Adipose tissue (tissue), 3 donors: ENCODE data around the gene OR51S1. TPM values are rescaled to one million over a fixed set of nuclear protein-coding genes. Genes with fewer than 3 reads are reported as not detected.
"Not testable (repeated sequence)": the region's sequence is repeated elsewhere in the genome, so short reads cannot be mapped to it uniquely, and the experiment has no call there.

Experiments
- H3K27ac ChIP-seq: one replicate; pipeline ENCODE4 v1.5.1; 2013; ENCODE audit warnings: low read depth, low read length
- WGBS, 3 donors: extraction: QIAGEN DNeasy Blood & Tissue Kit; methylation state at CpG; one replicate each; pipeline ENCODE4 v1.1.7; 2013; 5-methylcytosine and 5-hydroxymethylcytosine counted together
- polyA plus RNA-seq, 3 donors: library from polyadenylated mRNA; stranded (reverse); fragments of 200-250 nt; gene quantifications; one replicate each; pipeline ENCODE4 v1.2.3, GENCODE V29; 2013
- donor health status: healthy with polysubstance abuse.
- donor health status: Bipolar disorder and iron deficiency.
- donor health status: healthy.

Gene OR51S1
- not detected for polyA plus RNA-seq

DNA sequence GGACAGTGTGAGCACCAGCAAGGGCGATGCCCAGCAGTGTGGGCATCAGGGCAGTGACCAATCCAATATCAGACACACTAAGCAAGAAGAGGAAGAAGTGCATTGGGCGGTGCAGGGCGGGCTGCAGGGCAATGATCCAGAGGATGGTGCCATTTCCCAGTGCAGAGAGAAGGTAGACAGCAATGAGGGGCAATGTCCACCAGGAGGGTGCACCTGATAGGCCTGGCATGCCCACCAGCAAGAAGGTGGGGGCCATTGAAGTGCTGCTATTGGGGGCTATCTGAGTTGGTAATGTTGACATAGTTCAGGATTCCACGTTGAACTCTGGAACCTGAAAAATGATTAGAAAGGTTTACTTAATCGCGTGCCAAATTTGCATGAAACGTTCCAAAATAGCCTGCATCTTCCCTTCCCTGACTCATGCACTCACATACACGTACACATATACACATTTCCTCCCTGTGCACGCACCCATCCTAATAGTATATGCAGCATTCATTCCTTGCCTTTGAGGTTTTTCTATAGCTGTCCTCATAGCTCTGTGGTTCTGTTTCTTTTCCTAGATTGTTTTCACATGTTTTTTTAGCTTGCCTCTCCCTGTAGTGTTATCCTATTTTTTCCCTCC lies at the start of gene OR51S1:
TSS of gene OR51S1 (minus strand) at position 301 of the 625 bp plus-strand sequence. CDS start at position 301, 0 bp downstream.
- no peak within 1 kb of the TSS for H3K27ac ChIP-seq

GRCh38 chr11:4891996-4892640 lies 43.1 kb upstream of the OR51S1 start:
- no peak overlapping the region for H3K27ac ChIP-seq
- WGBS, 3 donors, result 80 to 88% (median 85%) methylated on average over 1 of the region's 1 CpG

More for the DNA sequence above, at the start of gene OR51S1:
- 61 to 72% (median 72%) methylated on average over 9 of the region's 9 CpGs for WGBS, 3 donors

- no peak overlapping the region for H3K27ac ChIP-seq
- 86 to 93% (median 88%) methylated on average over 2 of the region's 2 CpGs for WGBS, 3 donors
Measured at GRCh38 chr11:4890279-4890678, 41.3 kb upstream of the OR51S1 start.

GRCh38 chr11:4887591-4887990 lies 38.6 kb upstream of the OR51S1 start:
- no peak overlapping the region for H3K27ac ChIP-seq
- 0% methylated on average over 1 of the region's 1 CpG for WGBS, 3 donors

- WGBS, 3 donors, result 41 to 71% (median 52%) methylated on average over 3 of the region's 3 CpGs
- H3K27ac ChIP-seq, result no peak overlapping the region
Measured at GRCh38 chr11:4886186-4886585, 37.2 kb upstream of the OR51S1 start.

DNA sequence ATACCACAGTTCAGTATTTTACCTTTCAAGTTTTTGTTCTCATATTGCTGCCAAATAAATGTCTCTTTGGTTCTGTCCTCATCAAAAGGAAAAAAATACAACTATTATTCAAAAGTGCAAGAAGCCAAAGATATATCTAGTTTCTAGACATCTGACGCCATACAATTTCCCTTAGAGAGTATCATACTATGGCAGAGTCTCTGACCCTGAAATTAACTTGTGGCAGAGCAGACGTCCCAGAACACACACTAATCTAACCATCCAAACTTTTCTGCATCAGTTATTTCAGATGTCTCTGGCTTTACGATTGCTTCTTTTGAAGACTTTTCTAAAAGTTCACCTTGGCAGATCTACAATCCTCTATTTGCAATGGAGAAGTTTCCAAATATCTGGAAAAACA lies 35.4 kb upstream of the OR51S1 start:
- 65 to 73% (median 66%) methylated on average over 3 of the region's 3 CpGs for WGBS, 3 donors
- H3K27ac ChIP-seq, result no peak overlapping the region

DNA sequence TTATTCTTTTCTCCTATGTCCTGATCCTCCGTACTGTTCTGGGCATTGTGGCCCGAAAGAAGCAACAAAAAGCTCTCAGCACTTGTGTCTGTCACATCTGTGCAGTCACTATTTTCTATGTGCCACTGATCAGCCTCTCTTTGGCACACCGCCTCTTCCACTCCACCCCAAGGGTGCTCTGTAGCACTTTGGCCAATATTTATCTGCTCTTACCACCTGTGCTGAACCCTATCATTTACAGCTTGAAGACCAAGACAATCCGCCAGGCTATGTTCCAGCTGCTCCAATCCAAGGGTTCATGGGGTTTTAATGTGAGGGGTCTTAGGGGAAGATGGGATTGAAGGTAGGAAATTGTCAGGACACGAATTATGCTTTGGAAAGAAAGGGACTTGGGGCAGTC lies 33.5 kb upstream of the OR51S1 start:
- H3K27ac ChIP-seq, result no peak overlapping the region
- WGBS, 3 donors, result 81 to 87% (median 86%) methylated on average over 5 of the region's 5 CpGs

GRCh38 chr11:4881860-4882500 lies 33.0 kb upstream of the OR51S1 start, which contains the start of gene OR51T1:
Gene OR51T1 (plus strand): TSS chr11:4881900. CDS start chr11:4881900, 0 bp downstream.
- WGBS, 3 donors, result 74 to 81% (median 77%) methylated on average over 8 of the region's 8 CpGs
- no peak within 1 kb of the TSS for H3K27ac ChIP-seq

GRCh38 chr11:4881188-4881587 lies 32.2 kb upstream of the OR51S1 start:
- WGBS, 3 donors, result 81 to 82% (median 81%) methylated on average over 4 of the region's 4 CpGs
- H3K27ac ChIP-seq, result no peak overlapping the region

- 17 to 44% (median 33%) methylated on average over 1 of the region's 1 CpG for WGBS, 3 donors
Measured at GRCh38 chr11:4865855-4866254, 16.8 kb upstream of the OR51S1 start.

DNA sequence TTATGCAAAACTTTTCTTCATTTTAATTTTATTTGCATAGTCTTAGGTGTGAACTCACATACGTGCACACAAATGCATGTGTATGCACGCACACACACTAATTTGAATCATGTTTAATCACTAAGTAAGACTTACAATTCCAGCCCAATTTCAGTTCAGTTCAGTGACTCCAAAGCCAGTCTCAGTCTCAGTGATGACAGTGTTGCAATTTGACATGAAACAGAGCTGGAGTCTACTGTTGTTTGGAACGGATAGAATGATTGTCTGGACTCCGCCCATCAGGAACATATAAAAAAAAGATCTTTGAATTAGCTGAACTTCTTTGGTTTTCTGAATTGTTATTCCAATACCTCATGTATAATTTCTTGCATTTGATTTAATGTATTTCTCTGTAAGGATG lies 14.9 kb upstream of the OR51S1 start:
- 79 to 84% (median 81%) methylated on average over 4 of the region's 4 CpGs for WGBS, 3 donors
- no peak overlapping the region for H3K27ac ChIP-seq

More at GRCh38 chr11:4865855-4866254, 16.8 kb upstream of the OR51S1 start:
- no peak overlapping the region for H3K27ac ChIP-seq

GRCh38 chr11:4862447-4863236 lies 13.6 kb upstream of the OR51S1 start:
- no peak overlapping the region for H3K27ac ChIP-seq

DNA sequence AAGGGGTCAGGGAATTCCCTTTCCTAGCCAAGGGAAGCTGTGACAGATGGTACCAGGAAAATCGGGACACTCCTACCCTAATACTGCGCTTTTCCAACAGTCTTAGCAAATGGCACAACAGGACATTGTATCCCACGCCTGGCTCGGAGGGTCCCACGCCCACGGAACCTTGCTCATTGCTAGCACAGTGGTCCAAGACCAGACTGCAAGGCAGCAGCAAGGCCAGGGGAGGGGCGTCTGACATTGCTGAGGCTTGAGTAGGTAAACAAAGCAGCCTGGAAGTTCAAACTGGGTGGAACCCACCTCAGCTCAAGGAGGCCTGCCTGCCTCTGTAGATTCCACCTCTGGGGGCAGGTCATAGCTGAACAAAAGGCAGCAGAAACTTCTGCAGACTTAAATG lies 5.3 kb upstream of the OR51S1 start:
- WGBS, 3 donors, result 83 to 91% (median 90%) methylated on average over 7 of the region's 7 CpGs
- H3K27ac ChIP-seq, result not testable (repeated sequence)

- 7 to 17% (median 13%) methylated on average over 4 of the region's 4 CpGs for WGBS, 3 donors
- no peak overlapping the region for H3K27ac ChIP-seq
Measured at GRCh38 chr11:4851033-4851432, 2.0 kb upstream of the OR51S1 start.

- no peak overlapping the region for H3K27ac ChIP-seq
- WGBS, 3 donors, result 62 to 86% (median 82%) methylated on average over 2 of the region's 2 CpGs
Measured at GRCh38 chr11:4839851-4840549, 9.0 kb downstream of the OR51S1 start.

- WGBS, 3 donors, result 41 to 78% (median 69%) methylated on average over 2 of the region's 2 CpGs
- H3K27ac ChIP-seq, result no peak overlapping the region
Measured at GRCh38 chr11:4830909-4831308, 18.1 kb downstream of the OR51S1 start.

GRCh38 chr11:4830346-4830745 lies 18.7 kb downstream of the OR51S1 start:
- no peak overlapping the region for H3K27ac ChIP-seq
- WGBS, 3 donors, result 62 to 69% (median 63%) methylated on average over 1 of the region's 1 CpG

DNA sequence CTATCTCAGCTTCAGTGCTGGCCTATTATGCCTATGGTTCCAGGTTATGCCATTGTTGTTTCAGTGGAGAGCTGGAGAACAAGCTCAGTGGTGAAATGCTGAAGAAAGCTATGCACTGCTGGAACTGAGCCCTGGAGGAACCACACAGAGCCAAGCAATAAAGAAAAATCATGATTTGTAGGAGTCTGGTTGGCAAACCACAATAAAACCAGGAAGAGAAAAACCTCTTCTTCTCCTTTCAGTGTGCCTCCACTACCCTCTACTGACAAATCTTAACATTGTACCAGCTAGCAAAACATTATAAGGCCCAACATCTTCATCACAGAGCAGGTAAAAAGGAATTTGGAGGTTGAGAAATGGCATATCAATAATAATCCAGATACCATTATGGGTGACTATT lies 22.6 kb downstream of the OR51S1 start:
- no peak overlapping the region for H3K27ac ChIP-seq
